H1 (cell line): Measurements from ENCODE around the gene RAB44. TPM values are rescaled to one million over a fixed set of nuclear protein-coding genes. Genes with fewer than 3 reads are reported as not detected.

Experiments
- CTCF ChIA-PET: fragments of 300-600 bp; sonication (Branson Sonifier 250); formaldehyde crosslinking; loops from one replicate; lab custom pipeline; 2021; ENCODE audit not compliant: partially characterized antibody; lab: Charles Lee
- POLR2A ChIA-PET: fragments of 300-600 bp; sonication (Branson Sonifier 250); formaldehyde crosslinking; loops from one replicate; lab custom pipeline; 2021; ENCODE audit warnings: inconsistent platforms; ENCODE audit not compliant: partially characterized antibody; lab: Charles Lee
- DNase-seq, 2 experiments: peaks; one replicate each; pipeline versions ENCODE4 v3.0.0 to v3.0.0-alpha.2; 2010 to 2022; ENCODE audit warnings: low spot score in 2 of 2, low read depth in 1 of 2, mixed read lengths in 1 of 2
- FAIRE-seq: peaks from 2 replicates; lab custom pipeline; 2011; peaks lifted over from hg19 to GRCh38; lab: Jason Lieb, UNC
- H2AFZ ChIP-seq: 2 replicates; pipeline ENCODE4 v1.8.1; 2012; ENCODE audit warnings: low read length, inconsistent platforms
- H2AK5ac ChIP-seq: 2 replicates; pipeline ENCODE4 v1.6.1; 2013; ENCODE audit warnings: low read depth, low read length
- H2BK120ac ChIP-seq: replicated peaks from 2 replicates; pipeline ENCODE3; 2013; ENCODE audit warnings: low read depth, low read length, inconsistent platforms
- H2BK12ac ChIP-seq: 2 replicates; pipeline ENCODE4 v1.6.1; 2013; ENCODE audit warnings: low read depth, low read length
- H2BK15ac ChIP-seq: 2 replicates; pipeline ENCODE4 v1.6.1; 2013; ENCODE audit warnings: low read length
- H2BK20ac ChIP-seq: 2 replicates; pipeline ENCODE4 v1.6.1; 2013; ENCODE audit warnings: low read length
- H2BK5ac ChIP-seq: 2 replicates; pipeline ENCODE4 v1.6.1; 2013; ENCODE audit warnings: low read depth, low read length
- H3K14ac ChIP-seq: 2 replicates; pipeline ENCODE4 v1.6.1; 2013; ENCODE audit warnings: inconsistent platforms; ENCODE audit not compliant: insufficient read length
- H3K18ac ChIP-seq: 2 replicates; pipeline ENCODE4 v1.6.1; 2013; ENCODE audit warnings: low read length; ENCODE audit errors: extremely low read depth
- H3K23ac ChIP-seq: 2 replicates; pipeline ENCODE4 v1.6.1; 2013; ENCODE audit warnings: inconsistent platforms; ENCODE audit not compliant: insufficient read length
- H3K23me2 ChIP-seq: 2 replicates; pipeline ENCODE4 v1.6.1; 2013; ENCODE audit warnings: low read depth, low read length
- H3K27ac ChIP-seq: 2 replicates; pipeline ENCODE4 v1.6.1; 2011; ENCODE audit warnings: low read depth, low read length, inconsistent platforms
- H3K27me3 ChIP-seq, 4 experiments: replicated peaks in 1 of 4; 1 replicate in 1 of 4; 2 replicates in 3 of 4; pipeline versions ENCODE4 v1.6.1 to v1.8.1; 2011 to 2013; ENCODE audit warnings: low read length in 3 of 4, mild to moderate bottlenecking in 3 of 4, inconsistent platforms in 2 of 4, mixed read lengths in 2 of 4, moderate library complexity in 1 of 4; ENCODE audit not compliant: control insufficient read depth in 3 of 4, insufficient read depth in 3 of 4; ENCODE audit errors: extremely low read depth in 1 of 4
- H3K36me3 ChIP-seq, 4 experiments: 2 replicates each; pipeline versions ENCODE4 v1.6.1 to v1.8.1; 2011 to 2013; ENCODE audit warnings: mild to moderate bottlenecking in 4 of 4, low read length in 3 of 4, moderate library complexity in 2 of 4, control low read depth in 1 of 4, inconsistent platforms in 1 of 4; ENCODE audit not compliant: insufficient read depth in 4 of 4, control insufficient read depth in 2 of 4
- H3K4ac ChIP-seq: replicated peaks from 2 replicates; pipeline ENCODE3; 2013; ENCODE audit warnings: low read length, low read depth, mixed read lengths, inconsistent platforms; ENCODE audit not compliant: insufficient read length
- H3K4me1 ChIP-seq, 4 experiments: replicated peaks in 1 of 4; 1 replicate in 1 of 4; 2 replicates in 3 of 4; pipeline versions ENCODE4 v1.6.1 to v1.8.1; 2011 to 2013; ENCODE audit warnings: low read length in 3 of 4, inconsistent platforms in 2 of 4, mixed read lengths in 1 of 4; ENCODE audit not compliant: insufficient read depth in 4 of 4, control insufficient read depth in 3 of 4
- H3K4me2 ChIP-seq, 2 experiments: 2 replicates each; pipeline versions ENCODE4 v1.6.1 to v1.8.1; 2011 to 2013; ENCODE audit warnings: low read depth in 2 of 2, low read length in 2 of 2, control low read depth in 1 of 2, inconsistent platforms in 1 of 2, mild to moderate bottlenecking in 1 of 2; ENCODE audit not compliant: insufficient read depth in 1 of 2
- H3K4me3 ChIP-seq, 4 experiments: fragments of 200-600, 300-600 bp in 1 of 4; sonication (generic), shearing (Covaris generic), sonication (Bioruptor Twin) in 1 of 4; 2 replicates each; pipeline versions ENCODE4 v1.5.1 to v1.8.1; 2011 to 2016; ENCODE audit warnings: low read length in 4 of 4, low read depth in 3 of 4, control low read depth in 2 of 4, inconsistent platforms in 2 of 4, mild to moderate bottlenecking in 2 of 4, mixed read lengths in 1 of 4, moderate library complexity in 1 of 4; ENCODE audit not compliant: insufficient read depth in 2 of 4; ENCODE audit errors: extremely low read depth in 1 of 4
- H3K56ac ChIP-seq: replicated peaks from 2 replicates; pipeline ENCODE3; 2013; ENCODE audit warnings: low read depth, mild to moderate bottlenecking, mixed read lengths, low read length, inconsistent platforms; ENCODE audit not compliant: insufficient read length
- H3K79me1 ChIP-seq: 2 replicates; pipeline ENCODE4 v1.6.1; 2013; ENCODE audit warnings: low read depth, low read length, control low read depth
- H3K79me2 ChIP-seq, 2 experiments: 2 replicates each; pipeline versions ENCODE4 v1.6.1 to v1.8.1; 2012 to 2013; ENCODE audit warnings: low read length in 2 of 2, mild to moderate bottlenecking in 2 of 2, inconsistent platforms in 1 of 2; ENCODE audit not compliant: insufficient read depth in 2 of 2, control insufficient read depth in 1 of 2
- H3K9ac ChIP-seq, 4 experiments: replicated peaks in 1 of 4; 1 replicate in 1 of 4; 2 replicates in 3 of 4; pipeline versions ENCODE4 v1.6.1 to v1.8.1; 2011 to 2013; ENCODE audit warnings: low read depth in 3 of 4, low read length in 3 of 4, control low read depth in 2 of 4, mild to moderate bottlenecking in 2 of 4, moderate library complexity in 2 of 4, inconsistent platforms in 1 of 4; ENCODE audit errors: extremely low read depth in 1 of 4
- H3K9me3 ChIP-seq, 2 experiments: 2 replicates each; pipeline versions ENCODE4 v1.6.1 to v1.8.1; 2012 to 2013; ENCODE audit warnings: mild to moderate bottlenecking in 2 of 2, moderate library complexity in 2 of 2, control low read depth in 1 of 2, inconsistent platforms in 1 of 2, low read depth in 1 of 2, low read length in 1 of 2, mixed read lengths in 1 of 2; ENCODE audit not compliant: insufficient read depth in 2 of 2
- H4K20me1 ChIP-seq, 2 experiments: replicated peaks in 1 of 2; 2 replicates each; pipeline versions ENCODE3 to v1.8.1; 2011 to 2013; ENCODE audit warnings: inconsistent platforms in 2 of 2, low read length in 2 of 2, mild to moderate bottlenecking in 1 of 2; ENCODE audit not compliant: insufficient read depth in 2 of 2, control insufficient read depth in 1 of 2
- H4K5ac ChIP-seq: 2 replicates; pipeline ENCODE4 v1.6.1; 2013; ENCODE audit warnings: low read length, low read depth, mixed read lengths, inconsistent platforms; ENCODE audit not compliant: insufficient read length
- H4K8ac ChIP-seq: 2 replicates; pipeline ENCODE4 v1.8.0; 2013; ENCODE audit warnings: mild to moderate bottlenecking, moderate library complexity, low read length, inconsistent platforms; ENCODE audit not compliant: insufficient read depth; ENCODE audit errors: extremely low read depth
- H4K91ac ChIP-seq: replicated peaks from 2 replicates; pipeline ENCODE3; 2013; ENCODE audit warnings: low read length, mixed read lengths, inconsistent platforms; ENCODE audit not compliant: insufficient read length
- BCL11A ChIP-seq, 2 experiments: IDR thresholded peaks; one replicate each; pipeline ENCODE4 v1.6.1; 2011; ENCODE audit warnings: low read depth in 2 of 2, low read length in 2 of 2, mild to moderate bottlenecking in 2 of 2
- GABPA ChIP-seq: IDR thresholded peaks from 2 replicates; pipeline ENCODE4 v1.6.1; 2011; ENCODE audit warnings: mild to moderate bottlenecking, low read length, moderate library complexity, borderline replicate concordance; ENCODE audit not compliant: insufficient read depth
- POLR2A ChIP-seq, 2 experiments: IDR thresholded peaks; 1 replicate in 1 of 2; 2 replicates in 1 of 2; pipeline ENCODE4 v1.6.1; 2011; ENCODE audit warnings: low read depth in 2 of 2, low read length in 2 of 2, mild to moderate bottlenecking in 2 of 2; ENCODE audit errors: control extremely low read depth in 1 of 2
- POLR2AphosphoS5 ChIP-seq: IDR thresholded peaks from 2 replicates; pipeline ENCODE4 v1.6.1; 2011; ENCODE audit warnings: low read depth, low read length
- RFX5 ChIP-seq: IDR thresholded peaks from 2 replicates; pipeline ENCODE4 v1.6.1; 2011; ENCODE audit warnings: low read depth, low read length, improper control_type of control experiment, borderline replicate concordance
- ZNF274 ChIP-seq: IDR thresholded peaks from 2 replicates; pipeline ENCODE4 v1.7.0; 2012; ENCODE audit warnings: low read length, borderline replicate concordance; ENCODE audit errors: extremely low read depth
- WGBS, 2 experiments: shearing (Covaris generic) in 1 of 2; methylation state at CpG; one replicate each; pipeline versions ENCODE4 v1.1.6 to v1.1.7; 2013 to 2015; ENCODE audit warnings: low lambda C conversion rate in 2 of 2, mixed read lengths in 2 of 2, inconsistent platforms in 1 of 2, low coverage in 1 of 2, missing lambda C conversion rate in 1 of 2; ENCODE audit not compliant: insufficient replicate concordance in 2 of 2, insufficient coverage in 1 of 2, insufficient read length in 1 of 2; ENCODE audit errors: extremely low coverage in 1 of 2, missing lambda C conversion rate in 1 of 2; 5-methylcytosine and 5-hydroxymethylcytosine counted together
- polyA plus RNA-seq, 7 experiments: library from polyadenylated mRNA; depleted of rRNA in 3 of 7; stranded (reverse) in 5 of 7; unstranded in 2 of 7; fragments of >200 nt in 5 of 7; fragments of 200-250 nt in 2 of 7; gene quantifications; 1 replicate in 5 of 7; 2 replicates in 1 of 7; 4 replicates in 1 of 7; pipeline versions ENCODE4 v1.2.1 to v1.2.3, GENCODE V29; 2011 to 2013; ENCODE audit warnings: missing spikeins in 2 of 7, mixed read lengths in 2 of 7
- total RNA-seq: library from RNA; stranded (reverse); fragmentation: NEBNext Ultra II Directional; extraction: Animal tissue kit (Norgen Biotek cat#: 25700); gene quantifications from 2 replicates; pipeline ENCODE4 v1.2.1, GENCODE V29; 2021

The RAB44 gene
- total and polyA plus RNA-seq, 2 of the 8 experiments (the other 6 are each of a cell fraction or from before 2014, with no cell fraction given) = 0.02 TPM; not detected in 1

DNA sequence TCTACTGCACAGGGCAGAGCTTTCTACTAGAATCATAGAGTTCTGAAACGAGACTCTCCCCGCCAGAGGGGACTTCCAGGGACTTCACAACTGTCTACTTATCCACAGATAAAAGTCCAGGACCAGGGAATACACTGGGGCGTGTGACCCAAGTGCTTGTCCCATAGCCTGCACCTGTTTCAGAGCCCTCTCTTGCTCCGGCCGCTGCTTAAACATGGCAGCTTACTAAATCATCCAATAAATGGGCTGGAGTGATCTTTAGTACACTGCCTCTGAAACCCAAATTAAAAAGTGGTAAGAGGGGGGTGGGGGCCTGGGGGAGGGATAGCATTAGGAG lies 8.9 kb upstream of the RAB44 start:
- DNase-seq = no peak
- no peak overlapping the region for H2BK120ac ChIP-seq
- H3K36me3 ChIP-seq = peaks cover 4 to 30% (median 18%) of the 10 kb centered on the region in 4 experiments; a peak in 7 of 8 replicates
- H3K4me3 ChIP-seq = no peak overlapping the region
- ChIA-PET POLR2A (no interaction called here), CTCF (interaction anchor here (0.8 to 1.0 kb wide), 2 partner anchors 11 to 45 kb away, joined by 3 read pairs; no protein-coding TSS in a partner anchor)
- no peak overlapping the region for H2BK15ac ChIP-seq
- H2AFZ ChIP-seq = no peak overlapping the region
- no peak overlapping the region for H3K14ac ChIP-seq
- H3K79me2 ChIP-seq = 0 out of 4 replicates have a peak, but pooled peaks cover 0 to 2% of the 10 kb centered on the region in 2 experiments
- no peak overlapping the region for H4K8ac ChIP-seq
- no peak overlapping the region for H3K4me2 ChIP-seq
- no peaks in the 10 kb centered on the region for H3K27me3 ChIP-seq
- H4K20me1 ChIP-seq = peaks cover 0 to 7% of the 10 kb centered on the region in 2 experiments
- no peaks in the 10 kb centered on the region for H3K79me1 ChIP-seq
- 88% methylated on average over 5 of the region's 5 CpGs; no CpG with 5 or more reads in 1 of the 2 experiments for WGBS, 2 experiments
- H3K27ac ChIP-seq = no peak overlapping the region
- no peaks in the 10 kb centered on the region for H3K4me1 ChIP-seq
- H2AK5ac ChIP-seq = no peak overlapping the region
- no peak overlapping the region for H2BK12ac ChIP-seq
- FAIRE-seq = no peak
- H3K9me3 ChIP-seq = no peaks in the 10 kb centered on the region
- H3K9ac ChIP-seq = no peak overlapping the region
- H3K56ac ChIP-seq = no peak overlapping the region
- no peak overlapping the region for H3K23ac ChIP-seq
- no peak overlapping the region for H2BK20ac ChIP-seq
- no peak overlapping the region for H4K91ac ChIP-seq
- no peak overlapping the region for H4K5ac ChIP-seq
- no peak overlapping the region for H3K18ac ChIP-seq
- no peaks in the 10 kb centered on the region for H3K23me2 ChIP-seq
- no peak for TF ChIP-seq POLR2AphosphoS5
- TF ChIP-seq GABPA = no peak
- no peak for TF ChIP-seq RFX5
- no peak for TF ChIP-seq POLR2A (IDR thresholded peaks at IDR 0.05; ENCODE audit: control extremely low read depth in 1 of 2, low read depth in 2 of 2, low read length in 2 of 2)
- no peak for TF ChIP-seq BCL11A (IDR thresholded peaks at IDR 0.05; ENCODE audit: low read depth in 2 of 2, low read length in 2 of 2)
- no peak for TF ChIP-seq ZNF274
- H2BK5ac ChIP-seq = no peak overlapping the region
- H3K4ac ChIP-seq = no peak overlapping the region
